Stimulated activated CD4-positive, alpha-beta T cell treated with anti-CD3 and anti-CD28 coated beads, Interleukin-4, amount 100 ng/mL, for 4 hours (primary cell): ENCODE data around the gene TFDP1.
A peak's percentile ranks its signal among the peaks of the same experiment; 100 is the strongest.
"Not testable (repeated sequence)": the region's sequence is repeated elsewhere in the genome, so short reads cannot be mapped to it uniquely, and the experiment has no call there.

Source experiments
- DNase-seq, 2 experiments: peaks; one replicate each; pipeline ENCODE4 v3.0.0-alpha.2; 2020

TFDP1 gene

GRCh38 chr13:113551081-113552000 lies 33.2 kb upstream of the TFDP1 start:
- DNase-seq: no peak

GRCh38 chr13:113552079-113552478 lies 32.5 kb upstream of the TFDP1 start:
- DNase-seq: no peak

- DNase-seq: no peak
Observed at GRCh38 chr13:113552786-113553434, 31.6 kb upstream of the TFDP1 start.

- DNase-seq: no peak
Observed at GRCh38 chr13:113553511-113554332, 30.8 kb upstream of the TFDP1 start.

- DNase-seq: no peak
Observed at GRCh38 chr13:113554333-113554700, 30.2 kb upstream of the TFDP1 start.

- DNase-seq: no peak
Observed at GRCh38 chr13:113555141-113555540, 29.4 kb upstream of the TFDP1 start.

- no peak for DNase-seq
Observed at GRCh38 chr13:113557013-113557412, 27.5 kb upstream of the TFDP1 start.

GRCh38 chr13:113558461-113558860 lies 26.1 kb upstream of the TFDP1 start:
- no peak for DNase-seq

GRCh38 chr13:113559061-113559460 lies 25.5 kb upstream of the TFDP1 start:
- no peak for DNase-seq

GRCh38 chr13:113559901-113560644 lies 24.5 kb upstream of the TFDP1 start:
- DNase-seq: no peak

- DNase-seq: no peak
Observed at GRCh38 chr13:113560645-113561416, 23.7 kb upstream of the TFDP1 start.

GRCh38 chr13:113561417-113562084 lies 23.0 kb upstream of the TFDP1 start:
- DNase-seq: no peak

GRCh38 chr13:113562085-113562749 lies 22.3 kb upstream of the TFDP1 start:
- peak; percentile 15 to 26 for DNase-seq

GRCh38 chr13:113562844-113563243 lies 21.7 kb upstream of the TFDP1 start:
- DNase-seq: no peak

- not testable (repeated sequence) for DNase-seq
Observed at GRCh38 chr13:113563511-113563910, 21.0 kb upstream of the TFDP1 start.

GRCh38 chr13:113564331-113565023 lies 20.1 kb upstream of the TFDP1 start:
- DNase-seq: no peak

GRCh38 chr13:113565526-113566226 lies 18.9 kb upstream of the TFDP1 start:
- no peak for DNase-seq

GRCh38 chr13:113566227-113566561 lies 18.4 kb upstream of the TFDP1 start:
- no peak for DNase-seq

GRCh38 chr13:113567681-113568080 lies 16.9 kb upstream of the TFDP1 start:
- DNase-seq: no peak

- DNase-seq: no peak
Observed at GRCh38 chr13:113573065-113573464, 11.5 kb upstream of the TFDP1 start.
